NOMO-1 treated with dmso at 0.1 percent for 144 hours (cell line): Measurements from ENCODE around the gene ZBED1.
"Not testable (repeated sequence)": the region's sequence is repeated elsewhere in the genome, so short reads cannot be mapped to it uniquely, and the experiment has no call there.

Experiments used
- DNase-seq: peaks from one replicate; lab custom pipeline; 2025; ENCODE audit not compliant: unreplicated experiment; lab: John Stamatoyannopoulos, UW

The ZBED1 gene

DNA sequence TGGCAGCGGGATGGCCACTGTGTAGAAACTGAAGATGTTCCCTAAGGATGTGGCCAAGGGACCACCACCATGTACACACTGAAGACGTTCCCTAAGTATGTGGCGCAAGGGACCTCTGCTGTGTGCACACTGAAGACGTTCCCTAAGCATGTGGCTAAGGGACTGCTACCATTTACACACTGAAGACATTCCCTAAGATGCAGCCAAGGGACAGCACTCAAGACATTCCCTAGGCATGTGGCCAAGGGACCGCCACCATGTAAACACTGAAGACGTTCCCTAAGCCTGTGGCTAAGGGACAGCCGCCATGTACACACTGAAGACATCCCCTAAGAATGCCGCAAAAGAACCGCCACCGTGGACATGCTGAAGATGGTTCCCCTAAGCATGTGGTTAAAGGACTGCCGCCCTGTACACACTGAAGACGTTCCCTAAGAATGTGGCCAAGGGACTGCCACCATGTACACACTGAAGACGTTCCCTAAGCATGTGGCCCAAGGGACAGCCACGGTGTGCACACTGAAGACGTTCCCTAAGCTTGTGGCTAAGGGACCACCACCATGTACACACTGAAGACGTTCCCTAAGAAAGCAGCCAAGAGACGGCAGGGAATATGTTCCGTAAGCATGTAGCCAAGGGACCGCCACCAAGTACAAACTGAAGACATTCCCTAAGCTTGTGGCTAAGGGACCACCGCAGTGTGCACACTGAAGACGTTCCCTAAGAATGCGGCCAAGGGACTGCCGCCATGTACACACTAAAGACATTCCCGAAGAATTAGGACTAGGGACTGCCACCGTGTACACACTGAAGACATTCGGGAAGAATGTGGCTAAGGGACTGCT is 43.3 kb downstream of the ZBED1 start:
- no peak for DNase-seq

GRCh38 chrX:2456091-2456490 is 44.7 kb downstream of the ZBED1 start:
- not testable (repeated sequence) for DNase-seq

GRCh38 chrX:2454620-2455019 is 46.2 kb downstream of the ZBED1 start:
- not testable (repeated sequence) for DNase-seq

- no peak for DNase-seq
These were observed 48.0 kb downstream of the ZBED1 start for GRCh38 chrX:2452799-2453198.

DNA sequence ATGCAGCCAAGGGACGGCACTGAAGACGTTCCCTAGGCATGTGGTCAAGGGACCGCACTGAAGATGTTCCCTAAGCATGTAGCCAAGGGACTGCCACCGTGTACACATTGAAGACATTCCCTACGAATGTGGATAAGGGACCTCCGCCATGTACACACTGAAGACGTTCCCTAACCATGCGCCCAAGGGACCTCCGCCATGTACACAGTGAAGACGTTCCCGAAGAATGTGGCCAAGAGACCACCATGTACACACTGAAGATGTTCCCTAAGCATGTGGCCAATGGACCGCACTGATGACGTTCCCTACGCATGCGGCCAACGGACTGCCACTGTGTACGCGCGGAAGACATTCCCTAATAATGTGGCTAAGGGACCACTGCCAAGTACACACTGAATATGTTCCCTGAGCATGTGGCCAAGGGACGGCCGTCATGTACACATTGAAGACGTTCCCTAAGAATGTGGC is 48.4 kb downstream of the ZBED1 start:
- no peak for DNase-seq

DNA sequence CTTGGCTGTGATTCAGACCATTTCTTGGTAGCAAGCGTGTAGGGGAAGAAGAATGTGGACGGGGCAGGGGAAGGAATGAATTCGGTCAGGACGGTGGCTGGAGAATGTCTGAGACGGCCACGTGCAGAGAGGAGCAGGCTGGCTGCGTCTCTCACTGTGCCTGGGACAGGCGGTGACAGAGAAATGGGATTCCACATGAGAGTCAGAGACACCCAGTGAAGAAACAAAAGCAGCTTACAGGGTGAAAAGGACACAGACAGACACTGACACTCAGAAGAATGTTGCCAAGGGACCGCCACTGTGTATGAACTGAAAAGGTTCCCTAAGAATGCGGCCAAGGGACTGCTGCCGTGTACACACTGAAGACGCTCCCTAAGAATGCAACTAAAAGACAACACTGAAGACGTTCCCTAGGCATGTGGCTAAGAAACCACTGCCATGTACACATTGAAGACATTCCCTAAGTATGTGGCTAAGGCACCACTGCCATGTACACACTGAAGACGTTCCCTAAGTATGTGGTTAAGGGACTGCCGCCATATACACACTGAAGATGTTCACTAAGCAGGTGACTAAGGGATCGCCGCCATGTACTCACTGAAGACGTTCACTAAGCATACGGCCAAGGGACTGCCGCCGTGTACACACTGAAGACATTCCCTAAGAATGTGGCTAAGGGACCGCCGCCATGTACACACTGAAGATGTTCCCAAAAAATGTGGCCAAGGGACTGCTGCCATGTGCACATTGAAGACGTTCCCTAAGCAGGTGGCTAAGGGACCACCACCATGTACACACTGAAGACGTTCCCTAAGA is 49.1 kb downstream of the ZBED1 start:
- DNase-seq, result no peak

DNA sequence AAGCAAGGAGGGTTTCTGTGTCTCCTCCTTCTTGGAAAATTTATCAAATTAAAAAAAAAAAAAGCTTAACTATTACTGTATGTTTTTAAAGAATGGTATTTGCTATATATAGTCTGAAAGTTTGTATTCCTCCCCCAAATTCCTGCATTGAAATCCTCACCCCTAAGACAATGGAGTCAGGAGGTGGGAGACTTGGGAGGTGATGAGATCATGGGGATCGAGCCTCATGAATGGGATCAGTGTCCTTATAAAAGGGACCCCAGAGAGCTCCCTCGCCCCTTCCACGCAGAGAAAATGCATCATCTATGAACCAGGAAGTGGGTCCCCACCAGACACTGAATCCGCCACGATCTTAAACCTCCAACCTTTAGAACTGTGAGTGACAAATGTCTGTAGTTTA is 50.1 kb downstream of the ZBED1 start:
- DNase-seq, result no peak

DNA sequence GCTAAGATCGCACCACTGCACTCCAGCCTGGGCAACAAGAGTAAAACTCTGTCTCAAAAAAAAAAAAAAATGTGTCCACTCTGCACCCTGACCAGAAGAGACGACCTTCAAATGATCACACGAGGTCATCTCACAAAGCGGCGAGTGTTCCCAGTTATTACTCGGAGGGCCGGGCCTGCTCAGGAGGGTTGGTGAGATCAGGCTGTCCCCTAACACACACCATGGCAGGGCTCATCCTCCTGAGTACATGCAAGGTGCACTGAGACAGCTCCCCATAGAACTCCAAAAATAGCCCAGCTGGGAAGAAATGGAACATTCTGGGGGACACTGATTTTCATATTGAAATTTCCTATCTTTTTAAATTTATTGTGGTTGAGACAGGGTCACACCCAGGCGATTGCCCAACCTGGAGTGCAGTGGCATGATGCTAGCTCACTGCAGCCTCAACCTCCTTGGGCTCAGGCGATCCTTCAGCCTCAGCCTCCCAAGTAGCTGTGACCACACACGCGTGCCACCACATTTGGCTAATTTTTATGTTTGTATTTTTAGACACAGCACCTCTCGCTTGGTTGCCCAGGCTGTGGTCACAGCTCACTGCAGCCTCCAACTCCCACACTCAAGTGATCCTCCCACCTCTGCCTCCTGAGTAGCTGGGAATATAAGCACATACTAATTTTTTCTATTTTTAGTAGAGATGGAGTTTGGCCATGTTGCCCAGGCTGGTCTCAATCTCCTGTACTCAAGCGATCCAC is 51.5 kb downstream of the ZBED1 start:
- DNase-seq, result no peak

GRCh38 chrX:2447484-2447883 is 53.3 kb downstream of the ZBED1 start:
- no peak for DNase-seq

- DNase-seq, result no peak
These were observed 54.0 kb downstream of the ZBED1 start for GRCh38 chrX:2446815-2447214.

- no peak for DNase-seq
These were observed 54.8 kb downstream of the ZBED1 start for GRCh38 chrX:2445662-2446623.

- no peak for DNase-seq
These were observed 58.1 kb downstream of the ZBED1 start for GRCh38 chrX:2442694-2443093.

GRCh38 chrX:2441466-2441865 is 59.3 kb downstream of the ZBED1 start:
- DNase-seq, result no peak

- no peak for DNase-seq
These were observed 61.2 kb downstream of the ZBED1 start for GRCh38 chrX:2439613-2440012.
